Thymus (tissue), 11 donors: ENCODE results near the gene CHD5. TPM values are rescaled to one million over a fixed set of nuclear protein-coding genes. Genes with fewer than 3 reads are reported as not detected.

Experiments used
- DNase-seq, 9 donors: peaks; one replicate each; pipeline ENCODE4 v3.0.0-alpha.2; 2013; ENCODE audit warnings: low spot score in 9 of 9, low read depth in 6 of 9, missing footprints in 1 of 9
- H3K27ac ChIP-seq, 2 donors: one replicate each; pipeline ENCODE4 v1.5.1; 2013; ENCODE audit warnings: control low read depth in 1 of 2, low read depth in 1 of 2, low read length in 1 of 2, mild to moderate bottlenecking in 1 of 2, moderate library complexity in 1 of 2
- H3K27me3 ChIP-seq, 2 donors: one replicate each; pipeline ENCODE4 v1.5.1; 2013; ENCODE audit warnings: low read length in 1 of 2; ENCODE audit not compliant: control insufficient read depth in 2 of 2, insufficient read depth in 1 of 2
- H3K36me3 ChIP-seq, 2 donors: one replicate each; pipeline ENCODE4 v1.5.1; 2013; ENCODE audit warnings: low read length in 1 of 2, mild to moderate bottlenecking in 1 of 2, moderate library complexity in 1 of 2; ENCODE audit not compliant: control insufficient read depth in 2 of 2, insufficient read depth in 2 of 2
- H3K4me1 ChIP-seq, 2 donors: one replicate each; pipeline ENCODE4 v1.5.1; 2013; ENCODE audit warnings: low read length in 2 of 2; ENCODE audit not compliant: control insufficient read depth in 2 of 2, insufficient read depth in 2 of 2
- H3K4me3 ChIP-seq, 2 donors: one replicate each; pipeline ENCODE4 v1.5.1; 2013; ENCODE audit warnings: low read length in 2 of 2, control low read depth in 1 of 2, mild to moderate bottlenecking in 1 of 2
- H3K9me3 ChIP-seq, 2 donors: one replicate each; pipeline ENCODE4 v1.5.1; 2013; ENCODE audit warnings: low read length in 1 of 2, mild to moderate bottlenecking in 1 of 2; ENCODE audit not compliant: control insufficient read depth in 2 of 2, insufficient read depth in 1 of 2
- WGBS: extraction: QIAGEN DNeasy Blood & Tissue Kit; methylation state at CpG from one replicate; pipeline ENCODE4 v1.1.7; 2013; 5-methylcytosine and 5-hydroxymethylcytosine counted together
- polyA plus RNA-seq: library from polyadenylated mRNA; stranded (reverse); fragments of 200-250 nt; gene quantifications from one replicate; pipeline ENCODE4 v1.2.3, GENCODE V29; 2013
- total RNA-seq: library from RNA; stranded (reverse); fragments of 120-200 nt; gene quantifications from one replicate; pipeline ENCODE4 v1.2.4, GENCODE V29; 2013
- donor health status: healthy.

The CHD5 gene
- total and polyA plus RNA-seq, 2 donors: 0.28 to 0.98 TPM

DNA sequence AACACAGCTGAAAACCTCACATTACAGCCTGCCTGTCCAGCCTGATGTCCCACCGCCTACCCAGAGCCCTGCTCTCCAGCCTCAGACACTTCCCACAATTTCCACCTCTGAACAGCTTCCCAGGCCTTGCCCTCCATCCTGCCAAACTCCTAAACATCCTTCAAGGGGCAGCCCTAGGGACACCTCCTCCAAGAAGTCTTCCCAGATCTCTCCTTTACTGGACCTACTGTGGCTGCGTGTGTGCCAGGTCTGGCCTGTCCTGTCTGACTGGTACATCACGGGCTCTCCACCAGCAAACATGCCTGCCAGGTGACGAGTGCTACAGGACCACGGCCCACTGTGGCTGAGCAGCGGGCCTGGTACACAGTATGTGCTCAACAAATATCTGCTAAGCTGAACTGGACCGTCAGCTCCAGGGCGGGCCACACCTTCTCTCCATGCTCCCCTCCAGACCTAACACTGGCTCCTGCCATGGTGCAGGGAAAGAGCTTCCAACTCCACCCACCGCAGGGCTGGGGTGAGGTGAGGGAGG is 28.8 kb downstream of the CHD5 start:
- H3K27ac ChIP-seq: no peak overlapping the region
- no peak overlapping the region for H3K4me3 ChIP-seq
- DNase-seq: no peak
- WGBS: 95% methylated on average over 9 of the region's 9 CpGs
- no peaks in the 10 kb centered on the region for H3K36me3 ChIP-seq
- H3K27me3 ChIP-seq: peaks cover 0 to 25% of the 10 kb centered on the region in 2 donors
- no peaks in the 10 kb centered on the region for H3K9me3 ChIP-seq
- H3K4me1 ChIP-seq: peaks cover 4 to 6% of the 10 kb centered on the region in 2 donors

DNA sequence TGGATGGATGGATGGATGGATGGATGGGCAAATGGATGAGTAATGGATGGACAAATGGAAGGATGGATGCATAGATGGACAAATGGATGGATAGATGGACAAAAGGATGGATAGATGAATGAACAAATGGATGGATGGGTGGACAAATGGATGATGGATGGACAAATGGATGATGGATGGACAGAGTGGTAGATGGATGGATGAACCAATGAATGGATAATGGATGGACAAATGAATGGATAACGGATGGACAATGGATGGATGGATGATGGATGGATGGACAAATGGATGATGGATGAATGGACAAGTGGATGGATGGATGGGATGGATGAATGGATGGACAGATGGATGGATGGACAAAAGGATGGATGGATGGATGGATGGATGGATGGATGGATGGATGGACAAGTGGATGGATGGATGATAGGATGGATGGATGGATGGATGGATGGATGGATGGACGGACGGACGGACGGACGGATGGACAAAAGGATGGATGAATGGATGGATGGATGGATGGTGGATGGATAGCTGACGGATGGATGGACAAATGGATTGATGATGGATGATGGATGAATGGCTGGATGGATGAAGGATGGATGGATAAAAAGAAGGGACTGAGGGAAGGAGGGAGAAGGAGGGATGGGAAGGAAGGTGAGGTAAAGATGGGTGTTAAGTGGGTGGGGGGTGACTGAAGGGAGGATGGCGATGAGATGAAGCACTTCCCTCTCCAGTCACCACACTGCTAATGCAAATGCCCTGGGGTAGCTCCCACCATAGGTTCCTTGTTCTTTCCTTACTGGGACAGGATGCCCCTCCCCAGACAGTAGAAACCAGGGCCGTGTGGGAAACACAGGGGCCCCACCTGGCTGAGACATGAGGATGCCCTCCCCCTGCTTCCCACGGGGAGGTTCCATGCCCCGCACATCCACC is 29.8 kb downstream of the CHD5 start:
- Histone ChIP-seq H3K9me3 (no peaks in the 10 kb centered on the region), H3K4me3 (no peak overlapping the region), H3K27ac (no peak overlapping the region), H3K27me3 (peaks cover 0 to 25% of the 10 kb centered on the region in 2 donors), H3K36me3 (no peaks in the 10 kb centered on the region), H3K4me1 (peaks cover 4 to 6% of the 10 kb centered on the region in 2 donors)
- no peak for DNase-seq
- WGBS: 75% methylated on average over 11 of the region's 11 CpGs

DNA sequence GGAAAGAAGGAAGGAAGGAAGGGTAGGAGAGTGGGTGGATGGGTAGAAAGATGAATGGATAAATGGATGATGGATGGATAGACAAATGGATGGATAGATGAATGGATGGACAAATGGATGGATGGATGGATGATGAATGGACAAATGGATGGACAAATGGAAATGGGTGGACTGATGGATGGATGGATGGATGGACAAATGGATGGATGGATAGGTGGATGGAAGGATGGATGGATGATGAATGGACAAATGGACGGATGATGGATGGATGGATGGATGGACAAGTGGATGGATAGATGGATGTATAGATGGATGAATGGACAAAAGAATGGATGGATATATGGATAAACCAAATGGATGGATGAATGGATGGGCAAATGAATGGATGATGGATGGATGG is 30.5 kb downstream of the CHD5 start:
- no peak for DNase-seq
- H3K27ac ChIP-seq: no peak overlapping the region
- H3K27me3 ChIP-seq: peaks cover 0 to 25% of the 10 kb centered on the region in 2 donors
- 98% methylated on average over 1 of the region's 1 CpG for WGBS
- no peaks in the 10 kb centered on the region for H3K9me3 ChIP-seq
- no peaks in the 10 kb centered on the region for H3K36me3 ChIP-seq
- H3K4me1 ChIP-seq: peaks cover 4 to 6% of the 10 kb centered on the region in 2 donors
- no peak overlapping the region for H3K4me3 ChIP-seq

DNA sequence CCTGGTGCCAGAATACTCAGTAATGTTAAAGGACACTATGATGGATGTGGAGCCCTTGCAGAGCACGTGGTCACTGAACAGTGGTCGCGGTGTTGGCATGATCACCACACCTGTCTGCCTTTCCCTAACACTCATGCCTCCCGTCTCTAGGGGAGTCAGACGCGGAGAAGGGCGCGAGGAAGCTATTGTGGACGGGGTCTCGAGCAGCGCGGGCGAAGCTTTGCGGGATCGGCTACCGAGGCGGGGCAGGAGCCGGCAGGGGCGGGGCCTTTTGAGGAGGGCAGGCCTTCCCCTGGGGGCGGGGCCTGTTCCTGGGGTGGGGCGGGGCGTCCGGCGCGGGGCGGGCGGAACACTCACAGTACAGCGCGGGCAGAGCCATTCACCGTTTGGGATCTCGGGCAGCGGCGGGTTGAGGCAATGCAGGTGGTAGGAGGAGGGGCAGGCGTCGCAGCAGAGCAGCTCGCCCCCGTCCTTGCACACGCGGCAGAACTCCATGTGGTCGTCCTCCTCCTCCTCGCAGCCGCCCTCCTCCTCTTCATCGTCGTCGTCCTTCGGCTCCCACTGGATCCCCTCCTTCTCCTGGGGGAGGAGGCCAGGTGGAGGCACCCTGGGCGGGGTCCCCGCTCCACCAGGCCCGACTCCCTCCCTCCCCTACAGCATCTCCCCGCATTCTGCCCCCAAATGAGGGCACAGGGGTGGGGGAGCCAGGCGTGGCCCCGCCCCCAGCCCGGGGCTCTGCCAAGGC is 31.5 kb downstream of the CHD5 start:
- WGBS: 7% methylated on average over 53 of the region's 53 CpGs
- Histone ChIP-seq H3K9me3 (no peaks in the 10 kb centered on the region), H3K4me1 (peaks cover 4 to 6% of the 10 kb centered on the region in 2 donors), H3K4me3 (no peak overlapping the region), H3K27me3 (peaks cover 0 to 25% of the 10 kb centered on the region in 2 donors), H3K27ac (no peak overlapping the region), H3K36me3 (no peaks in the 10 kb centered on the region)
- peak in 6 of 9 donors; percentile 30 to 67 (median 48) for DNase-seq

DNA sequence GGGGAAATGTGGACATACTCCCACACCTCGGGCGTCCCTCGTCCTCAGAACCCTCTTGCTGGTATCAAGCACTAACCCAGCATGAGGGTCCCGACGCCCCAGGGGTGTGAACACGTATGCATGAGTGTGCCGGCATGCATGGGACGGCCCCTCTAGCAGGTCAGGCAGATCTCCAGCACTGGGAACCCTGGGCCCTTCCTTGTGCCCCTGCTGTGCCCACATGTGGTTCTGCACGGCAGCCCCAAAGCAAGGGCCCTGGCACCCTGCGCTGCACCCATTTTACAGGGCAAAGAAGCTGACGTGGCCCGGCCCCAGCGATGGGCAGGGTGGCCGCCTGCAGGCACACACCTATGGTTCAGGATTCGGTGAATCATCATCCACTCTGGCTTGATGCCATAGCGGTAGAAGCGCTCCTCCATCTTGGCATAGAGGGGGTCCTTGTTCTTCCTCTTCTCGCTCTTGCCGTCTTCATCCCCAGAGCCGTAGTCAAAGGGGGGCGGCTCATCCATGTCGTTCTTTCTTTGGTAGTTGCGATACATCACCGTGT is 34.2 kb downstream of the CHD5 start:
- Histone ChIP-seq H3K4me1 (peaks cover 4 to 6% of the 10 kb centered on the region in 2 donors), H3K27me3 (peaks cover 0 to 22% of the 10 kb centered on the region in 2 donors), H3K27ac (no peak overlapping the region), H3K36me3 (no peaks in the 10 kb centered on the region), H3K4me3 (no peak overlapping the region), H3K9me3 (no peaks in the 10 kb centered on the region)
- WGBS: 97% methylated on average over 24 of the region's 24 CpGs
- DNase-seq: no peak

DNA sequence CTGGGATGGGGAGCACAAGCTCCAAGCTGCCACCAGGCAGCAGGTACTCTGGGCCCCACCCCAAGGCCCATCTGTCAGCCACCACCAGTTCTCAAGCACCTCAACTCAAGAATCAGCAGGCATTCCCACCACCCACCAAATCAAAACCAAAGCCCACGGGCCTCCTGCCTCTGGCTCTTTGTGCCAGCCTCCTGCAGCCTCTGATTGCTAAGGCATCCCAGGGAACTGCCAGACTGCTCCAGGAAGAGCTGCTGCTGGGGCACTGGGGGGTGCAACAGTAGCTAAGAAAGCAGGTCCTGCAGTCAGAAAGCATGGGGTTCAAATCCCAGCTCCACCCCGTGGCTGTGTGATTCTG is 34.7 kb downstream of the CHD5 start:
- H3K4me1 ChIP-seq: peaks cover 4 to 6% of the 10 kb centered on the region in 2 donors
- WGBS: 93% methylated on average over 2 of the region's 2 CpGs
- H3K4me3 ChIP-seq: no peak overlapping the region
- peaks cover 0 to 22% of the 10 kb centered on the region in 2 donors for H3K27me3 ChIP-seq
- no peak for DNase-seq
- H3K36me3 ChIP-seq: no peaks in the 10 kb centered on the region
- no peaks in the 10 kb centered on the region for H3K9me3 ChIP-seq
- H3K27ac ChIP-seq: no peak overlapping the region

DNA sequence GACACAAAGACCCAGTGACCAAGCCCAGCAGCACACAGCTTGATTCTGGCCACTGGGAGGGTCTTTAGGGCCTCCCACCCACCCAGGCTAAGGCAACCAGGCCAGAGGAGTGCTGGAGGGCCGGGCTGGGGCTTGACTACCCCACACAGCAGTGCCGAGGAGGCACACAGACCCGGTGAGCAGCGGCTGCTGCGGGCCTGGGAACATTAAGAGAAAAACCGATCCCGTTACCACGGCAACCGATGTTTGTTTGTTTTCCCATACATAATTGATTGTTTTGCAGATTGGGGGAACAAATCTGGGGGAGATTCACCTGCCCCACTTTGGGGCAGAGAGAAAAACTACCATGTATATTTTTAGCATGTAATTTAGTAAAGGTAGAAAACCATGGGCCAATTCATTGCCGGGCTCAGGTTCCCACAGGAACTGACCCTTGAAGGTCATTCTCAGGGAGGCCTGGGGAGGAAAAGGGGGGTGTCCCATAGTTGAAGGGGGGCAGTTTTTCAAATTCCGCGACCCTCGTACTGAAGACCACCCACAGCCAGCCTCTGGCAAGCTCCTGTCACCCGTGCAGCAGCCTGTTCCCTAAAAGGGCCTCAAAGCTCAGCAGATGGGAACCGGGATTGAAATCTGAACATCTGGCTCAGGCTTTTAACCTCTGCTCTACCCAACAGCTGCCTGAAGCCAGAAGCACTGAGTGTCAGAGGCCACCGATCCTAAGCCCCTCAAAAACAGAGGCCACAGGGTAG is 35.3 kb downstream of the CHD5 start:
- no peaks in the 10 kb centered on the region for H3K9me3 ChIP-seq
- peaks cover 0 to 22% of the 10 kb centered on the region in 2 donors for H3K27me3 ChIP-seq
- H3K4me1 ChIP-seq: peaks cover 4 to 6% of the 10 kb centered on the region in 2 donors
- no peak overlapping the region for H3K27ac ChIP-seq
- 89% methylated on average over 16 of the region's 16 CpGs for WGBS
- H3K4me3 ChIP-seq: no peak overlapping the region
- no peaks in the 10 kb centered on the region for H3K36me3 ChIP-seq
- no peak for DNase-seq

DNA sequence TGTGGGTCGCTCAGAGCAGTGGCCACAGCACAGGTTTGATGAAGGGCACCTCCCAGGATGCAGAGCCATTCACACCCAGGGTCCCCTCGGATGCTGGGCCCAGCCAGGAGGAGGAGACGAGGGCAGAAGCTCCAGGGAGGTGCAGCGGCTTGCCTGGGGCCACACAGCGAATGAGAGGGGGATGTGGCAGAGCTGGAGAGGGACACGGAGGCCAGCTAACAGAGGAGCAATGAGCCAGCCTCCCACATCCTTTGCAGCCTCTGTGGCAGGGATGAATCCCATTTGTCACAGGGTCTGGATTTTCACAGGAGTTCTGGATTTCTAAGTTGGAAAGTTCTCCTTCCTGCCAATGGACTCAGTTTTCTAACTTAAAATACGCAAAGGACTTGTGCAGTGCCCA is 35.9 kb downstream of the CHD5 start:
- no peak overlapping the region for H3K27ac ChIP-seq
- H3K9me3 ChIP-seq: no peaks in the 10 kb centered on the region
- H3K36me3 ChIP-seq: no peaks in the 10 kb centered on the region
- WGBS: 93% methylated on average over 7 of the region's 7 CpGs
- H3K4me3 ChIP-seq: no peak overlapping the region
- H3K27me3 ChIP-seq: peaks cover 0 to 20% of the 10 kb centered on the region in 2 donors
- DNase-seq: no peak
- peaks cover 4% of the 10 kb centered on the region in 2 donors for H3K4me1 ChIP-seq
